GM10266 (cell line): ENCODE results near the gene LTB4R.

Source experiments
- DNase-seq: peaks from one replicate; pipeline ENCODE4 v3.0.0; 2012; ENCODE audit errors: extremely low spot score
- TF ChIP-seq, protein P1 (sequence below): IDR thresholded peaks from 2 replicates; pipeline ENCODE4 v1.5.1; 2012; ENCODE audit warnings: mild to moderate bottlenecking, low read depth; ENCODE audit not compliant: control insufficient read depth, insufficient read depth; ENCODE audit errors: missing control alignments

The LTB4R gene

DNA sequence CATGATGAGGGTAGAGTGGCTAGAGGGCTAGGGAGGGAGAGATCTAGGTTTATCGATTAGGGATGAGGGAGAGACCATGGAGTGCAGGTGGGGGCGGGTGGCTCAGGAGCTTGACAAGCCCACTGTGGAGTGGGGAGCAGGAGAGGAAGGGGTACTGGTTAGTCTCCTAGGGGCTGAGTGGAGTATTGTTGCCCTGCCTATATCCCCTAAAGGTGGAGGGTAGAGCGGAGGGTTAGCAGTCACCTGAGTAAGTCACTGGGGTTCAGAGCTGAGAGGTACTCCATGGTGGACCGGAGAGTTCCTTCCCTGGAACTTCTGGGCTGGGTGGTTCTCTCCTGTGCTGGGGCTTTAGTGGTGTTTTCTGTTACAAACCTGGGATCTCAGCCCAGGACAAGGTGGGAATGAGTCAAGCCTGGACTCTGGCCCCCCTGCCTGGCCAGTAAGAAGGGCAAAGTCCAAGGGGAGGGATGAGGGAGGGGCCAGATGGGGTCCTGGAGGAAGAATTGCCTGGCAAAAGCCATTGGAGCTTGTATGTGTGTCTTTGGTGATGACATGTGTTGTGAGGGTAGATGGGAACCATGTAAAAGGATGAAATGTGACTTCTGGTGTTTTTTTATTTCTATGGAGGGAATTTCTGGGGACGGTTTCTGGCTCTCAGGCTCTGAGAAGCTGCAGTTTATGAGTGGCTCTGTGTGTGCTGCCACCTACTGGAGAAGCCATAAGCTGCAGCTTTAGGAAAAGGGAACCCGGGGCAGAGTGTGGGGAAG is 3.5 kb upstream of the LTB4R start, which contains the start of gene CIDEB:
Gene CIDEB (minus strand): TSS at position 403 of the 767 bp plus-strand sequence. CDS start 119 bp downstream, at position 284.
- peak; percentile 82 for DNase-seq

DNA sequence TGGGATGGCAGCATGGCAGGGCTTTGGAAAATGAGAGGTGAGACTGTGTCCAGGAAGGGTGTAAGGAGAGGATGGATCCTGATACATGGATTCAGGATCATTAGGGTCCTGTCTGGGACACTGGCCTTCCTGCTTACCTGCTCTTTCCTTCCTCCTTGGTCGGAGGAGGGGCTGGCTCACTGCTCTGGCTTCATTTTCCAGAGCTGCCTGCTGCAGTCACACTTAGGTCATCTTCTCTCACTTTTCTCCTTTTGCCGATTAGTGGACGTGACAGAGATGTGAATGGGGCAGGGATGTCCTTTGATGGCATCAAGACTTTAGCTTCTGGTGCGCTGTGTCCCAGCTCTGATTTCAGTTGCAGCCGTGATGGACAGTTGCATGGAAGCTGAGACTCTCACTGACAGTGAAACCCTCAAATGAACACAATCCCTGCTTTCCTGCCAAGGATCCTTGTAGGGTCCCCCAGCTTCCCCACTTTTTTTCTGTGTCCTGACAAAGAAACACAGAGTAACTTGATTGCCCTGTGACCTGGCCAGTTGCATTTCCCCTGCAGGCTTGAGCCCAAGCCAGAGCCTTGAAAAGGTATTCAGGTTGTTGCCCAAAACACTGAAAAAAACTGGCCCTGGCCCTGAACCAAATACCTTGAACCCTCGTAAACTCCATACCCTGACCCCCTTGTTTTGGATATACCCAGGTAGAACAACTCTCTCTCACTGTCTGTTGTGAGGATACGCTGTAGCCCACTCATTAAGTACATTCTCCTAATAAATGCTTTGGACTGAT is 2.8 kb upstream of the LTB4R start:
- DNase-seq = no peak
- TF ChIP-seq, protein P1, sequence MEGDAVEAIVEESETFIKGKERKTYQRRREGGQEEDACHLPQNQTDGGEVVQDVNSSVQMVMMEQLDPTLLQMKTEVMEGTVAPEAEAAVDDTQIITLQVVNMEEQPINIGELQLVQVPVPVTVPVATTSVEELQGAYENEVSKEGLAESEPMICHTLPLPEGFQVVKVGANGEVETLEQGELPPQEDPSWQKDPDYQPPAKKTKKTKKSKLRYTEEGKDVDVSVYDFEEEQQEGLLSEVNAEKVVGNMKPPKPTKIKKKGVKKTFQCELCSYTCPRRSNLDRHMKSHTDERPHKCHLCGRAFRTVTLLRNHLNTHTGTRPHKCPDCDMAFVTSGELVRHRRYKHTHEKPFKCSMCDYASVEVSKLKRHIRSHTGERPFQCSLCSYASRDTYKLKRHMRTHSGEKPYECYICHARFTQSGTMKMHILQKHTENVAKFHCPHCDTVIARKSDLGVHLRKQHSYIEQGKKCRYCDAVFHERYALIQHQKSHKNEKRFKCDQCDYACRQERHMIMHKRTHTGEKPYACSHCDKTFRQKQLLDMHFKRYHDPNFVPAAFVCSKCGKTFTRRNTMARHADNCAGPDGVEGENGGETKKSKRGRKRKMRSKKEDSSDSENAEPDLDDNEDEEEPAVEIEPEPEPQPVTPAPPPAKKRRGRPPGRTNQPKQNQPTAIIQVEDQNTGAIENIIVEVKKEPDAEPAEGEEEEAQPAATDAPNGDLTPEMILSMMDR = no peak

More for the DNA sequence above, 3.5 kb upstream of the LTB4R start, which contains the start of gene CIDEB:
- TF ChIP-seq, protein P1 = peak; percentile 91

DNA sequence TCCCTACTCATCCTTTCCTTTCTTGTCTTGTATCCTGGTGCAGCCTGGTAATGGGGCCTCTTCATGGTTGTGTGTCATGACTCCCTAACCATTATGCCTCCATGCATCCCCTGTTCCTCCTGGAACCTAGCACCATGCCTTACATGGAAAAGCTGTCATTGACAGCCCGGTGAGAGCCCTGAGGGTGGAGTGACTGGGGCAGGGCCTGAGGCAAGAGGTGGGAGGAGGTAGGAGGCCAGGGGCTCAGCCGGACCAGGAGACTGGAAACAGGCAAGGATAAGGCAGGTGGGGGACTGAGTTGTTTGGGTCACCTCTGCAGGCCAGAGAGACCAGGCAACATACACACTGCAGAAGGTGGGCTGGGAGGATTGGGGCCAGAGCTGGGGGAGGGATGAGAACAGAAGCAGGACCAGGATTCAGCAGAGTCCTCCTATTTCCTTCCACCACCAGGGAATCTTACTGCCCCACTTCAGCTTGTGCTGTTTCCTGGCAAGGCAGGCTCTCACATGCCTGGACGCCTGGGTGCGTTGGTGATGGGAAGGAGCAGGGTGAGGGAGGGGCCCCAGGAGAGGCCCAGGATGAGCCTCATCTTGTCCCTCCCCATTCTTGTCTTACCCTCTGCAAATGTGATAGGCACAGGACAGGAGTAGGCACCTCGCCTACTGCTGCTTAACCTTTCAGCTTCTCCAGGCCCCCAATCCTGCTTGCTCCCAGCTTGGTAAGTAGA is 1.6 kb upstream of the LTB4R start, which contains the start of gene LTB4R2:
Gene LTB4R2 (plus strand): TSS at position 603 of the 727 bp plus-strand sequence. CDS start 525 bp downstream, outside the sequence.
- DNase-seq = no peak
- TF ChIP-seq, protein P1 = no peak

DNA sequence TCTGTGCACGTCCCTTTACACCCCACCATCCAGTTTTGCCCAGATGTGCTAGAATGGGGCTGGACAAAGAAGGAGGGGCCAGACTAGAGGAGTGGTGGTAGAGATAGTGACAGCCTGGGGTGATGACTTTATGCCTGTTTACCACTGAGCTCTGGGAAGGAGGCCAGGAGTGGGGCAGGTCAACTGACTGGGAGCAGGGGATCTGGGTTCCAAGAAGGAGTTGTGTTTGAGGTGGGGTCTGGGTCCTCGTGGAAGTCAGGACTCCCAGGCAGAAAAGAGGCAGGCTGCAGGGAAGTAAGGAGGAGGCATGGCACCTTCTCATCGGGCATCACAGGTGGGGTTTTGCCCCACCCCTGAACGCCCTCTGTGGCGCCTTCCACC is 1.0 kb upstream of the LTB4R start:
- no peak for DNase-seq

DNA sequence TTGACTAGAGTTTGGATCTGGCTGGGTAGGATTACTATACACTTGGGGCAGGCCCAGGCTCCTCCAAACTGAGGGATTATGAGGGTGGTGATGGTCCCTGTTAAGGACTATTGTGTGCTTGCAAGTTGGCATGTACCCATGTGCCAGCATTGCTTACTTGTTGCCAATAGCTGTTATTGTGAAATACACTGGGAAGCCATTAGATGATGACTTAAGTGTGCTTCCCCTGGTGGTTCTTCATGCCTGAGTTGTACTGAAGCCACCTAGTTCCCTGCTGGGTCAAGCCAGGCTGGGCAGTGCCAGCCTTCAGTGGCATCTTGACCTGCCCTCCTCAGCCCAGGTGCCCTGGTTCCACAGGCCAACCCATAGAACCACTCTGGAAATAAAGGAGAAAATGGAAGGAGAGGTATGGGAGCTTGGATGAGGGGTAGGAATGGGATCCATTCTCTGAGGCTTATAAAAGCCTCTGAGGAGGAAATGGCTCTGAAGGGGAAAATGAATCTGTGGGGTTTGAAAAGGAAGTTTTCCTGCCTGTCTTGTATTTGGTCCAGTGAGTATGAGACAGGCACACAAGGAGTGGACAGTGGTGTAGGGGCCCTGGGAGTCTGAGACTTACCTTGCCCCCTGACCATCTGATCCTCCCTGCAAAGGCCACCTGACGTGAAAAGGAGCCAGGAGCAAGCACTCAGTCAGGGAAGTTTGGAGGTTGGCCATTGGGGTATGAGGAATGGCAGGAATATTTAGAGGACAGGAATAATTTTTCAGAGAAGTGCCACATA is 724 bp downstream of the LTB4R start:
- no peak for DNase-seq
- TF ChIP-seq, protein P1 = no peak

More for the DNA sequence above, 1.0 kb upstream of the LTB4R start:
- TF ChIP-seq, protein P1 = no peak

DNA sequence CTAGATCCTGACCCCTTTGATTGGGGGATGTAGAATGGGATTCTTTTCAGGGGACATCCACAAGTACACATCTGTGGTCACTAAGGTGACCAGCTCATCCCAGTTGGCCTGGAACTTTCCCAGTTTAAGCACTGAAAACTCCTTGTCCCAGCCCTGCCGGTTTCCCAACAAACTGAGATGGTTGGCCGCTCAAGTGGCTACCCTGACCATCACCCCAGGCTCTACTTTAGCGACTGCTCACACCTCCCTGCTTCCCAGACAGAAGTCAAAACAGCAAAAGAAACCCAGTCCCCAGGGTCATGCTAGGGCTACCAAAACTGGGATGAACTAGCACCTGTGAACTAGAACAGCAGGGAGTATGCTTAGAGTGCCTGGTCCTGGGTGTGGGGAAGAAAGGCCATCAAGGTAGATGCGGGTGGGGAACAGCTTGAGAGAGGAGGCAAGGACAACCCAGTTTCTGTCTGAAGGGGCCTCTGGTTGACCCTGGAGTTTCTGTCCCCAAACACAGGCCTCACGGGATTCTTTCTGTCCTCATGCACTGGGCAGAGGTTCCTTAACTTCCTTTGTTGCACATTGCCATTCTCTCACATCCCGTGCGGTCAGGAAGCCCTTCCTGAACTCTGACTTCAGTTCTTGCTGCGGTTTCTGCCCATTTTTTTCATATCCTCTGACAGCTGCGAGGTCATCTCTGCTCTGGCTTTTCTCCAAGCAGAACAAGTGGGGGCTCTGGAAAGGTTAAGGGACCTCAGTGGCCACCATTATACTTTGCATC is 1.6 kb downstream of the LTB4R start:
- DNase-seq = no peak
- TF ChIP-seq, protein P1 = no peak
